Keratinocyte (primary cell): Measurements from ENCODE around the gene ODAD4. TPM values are rescaled to one million over a fixed set of nuclear protein-coding genes. Genes with fewer than 3 reads are reported as not detected.

Experiments
- DNase-seq: peaks from one replicate; pipeline ENCODE4 v3.0.0-alpha.2; 2011; ENCODE audit warnings: low read depth, missing footprints, low spot score
- FAIRE-seq: peaks from 2 replicates; lab custom pipeline; 2011; peaks lifted over from hg19 to GRCh38; lab: Jason Lieb, UNC
- H2AFZ ChIP-seq: 2 replicates; pipeline ENCODE4 v1.6.0; 2012; ENCODE audit warnings: low read length, control low read depth, inconsistent platforms; ENCODE audit not compliant: control insufficient read depth
- H3K27ac ChIP-seq: 2 replicates; pipeline ENCODE4 v1.5.1; 2011; ENCODE audit warnings: low read length; ENCODE audit not compliant: control insufficient read depth, insufficient read depth
- H3K27me3 ChIP-seq: 3 replicates; pipeline ENCODE4 v1.6.0; 2011; ENCODE audit warnings: low read length; ENCODE audit not compliant: control insufficient read depth, insufficient read depth; ENCODE audit errors: extremely low read depth
- H3K36me3 ChIP-seq, 2 experiments: 2 replicates in 1 of 2; 3 replicates in 1 of 2; pipeline ENCODE4 v1.5.1; 2011; ENCODE audit warnings: low read length in 2 of 2, mild to moderate bottlenecking in 1 of 2; ENCODE audit not compliant: control insufficient read depth in 2 of 2, insufficient read depth in 2 of 2; ENCODE audit errors: extremely low read depth in 1 of 2
- H3K4me1 ChIP-seq: 3 replicates; pipeline ENCODE4 v1.5.1; 2011; ENCODE audit warnings: low read length; ENCODE audit not compliant: control insufficient read depth, insufficient read depth; ENCODE audit errors: extremely low read depth
- H3K4me2 ChIP-seq: 3 replicates; pipeline ENCODE4 v1.6.0; 2011; ENCODE audit warnings: low read depth, low read length; ENCODE audit not compliant: control insufficient read depth, insufficient read depth; ENCODE audit errors: extremely low read depth
- H3K4me3 ChIP-seq, 3 experiments: fragments of 200-600 bp in 1 of 3; sonication (generic) in 1 of 3; 2 replicates in 2 of 3; 3 replicates in 1 of 3; pipeline ENCODE4 v1.5.1; 2011 to 2016; ENCODE audit warnings: low read length in 3 of 3, mild to moderate bottlenecking in 3 of 3, control low read depth in 2 of 3, inconsistent platforms in 1 of 3, low read depth in 1 of 3, mixed read lengths in 1 of 3, mixed run types in 1 of 3, moderate library complexity in 1 of 3; ENCODE audit not compliant: control insufficient read depth in 2 of 3, insufficient read depth in 2 of 3; ENCODE audit errors: extremely low read depth in 1 of 3
- H3K79me2 ChIP-seq: 2 replicates; pipeline ENCODE4 v1.6.0; 2012; ENCODE audit warnings: low read length; ENCODE audit not compliant: control insufficient read depth, insufficient read depth
- H3K9ac ChIP-seq: 3 replicates; pipeline ENCODE4 v1.6.0; 2011; ENCODE audit warnings: low read length; ENCODE audit not compliant: control insufficient read depth, insufficient read depth; ENCODE audit errors: extremely low read depth
- H3K9me1 ChIP-seq: 3 replicates; pipeline ENCODE4 v1.6.0; 2011; ENCODE audit warnings: low read length; ENCODE audit not compliant: control insufficient read depth, insufficient read depth; ENCODE audit errors: extremely low read depth
- H3K9me3 ChIP-seq: 2 replicates; pipeline ENCODE4 v1.5.1; 2012; ENCODE audit warnings: low read depth, low read length; ENCODE audit not compliant: control insufficient read depth
- H4K20me1 ChIP-seq: 3 replicates; pipeline ENCODE4 v1.6.0; 2011; ENCODE audit warnings: low read length; ENCODE audit not compliant: control insufficient read depth, insufficient read depth; ENCODE audit errors: extremely low read depth
- CTCF ChIP-seq, 3 experiments: IDR thresholded peaks in 1 of 3; conservative IDR thresholded peaks in 1 of 3; optimal IDR thresholded peaks in 1 of 3; 2 replicates in 2 of 3; 3 replicates in 1 of 3; pipeline versions ENCODE3 to v1.5.1; 2011; ENCODE audit warnings: low read length in 3 of 3, mild to moderate bottlenecking in 3 of 3, moderate library complexity in 2 of 3, control low read depth in 1 of 3, inconsistent platforms in 1 of 3; ENCODE audit not compliant: insufficient read depth in 2 of 3; ENCODE audit errors: extremely low read depth in 1 of 3
- EZH2 ChIP-seq: IDR thresholded peaks from one replicate; pipeline ENCODE4 v1.6.1; 2012; ENCODE audit warnings: inconsistent platforms, mild to moderate bottlenecking, low read length, moderate library complexity
- dilution Hi-C: fragments of 300-500 bp; cut with MboI; formaldehyde crosslinking; loops from one replicate; pipeline ENCODE4 v1.7.0; 2020; ENCODE audit warnings: low sequenced_read_pairs; ENCODE audit not compliant: extremely low pct_ligation_motif_present
- polyA plus RNA-seq, 5 experiments: library from polyadenylated mRNA; depleted of rRNA in 3 of 5; stranded (reverse) in 3 of 5; stranded (forward) in 1 of 5; unstranded in 1 of 5; fragments of >200 nt; gene quantifications; 1 replicate in 1 of 5; 2 replicates in 3 of 5; 3 replicates in 1 of 5; pipeline versions ENCODE4 v1.2.1 to v1.2.3, GENCODE V29; 2011 to 2012; ENCODE audit warnings: missing spikeins in 2 of 5, low read depth in 1 of 5, low replicate concordance in 1 of 5

Gene ODAD4
- polyA plus RNA-seq, 1 donor (not counting 4 experiments of a cell fraction or from before 2014, with no cell fraction given): 0.20 TPM

GRCh38 chr17:41885733-41886132 is 44.7 kb upstream of the ODAD4 start:
- no peak overlapping the region for H3K4me2 ChIP-seq
- H3K4me1 ChIP-seq: no peaks in the 10 kb centered on the region
- no peaks in the 10 kb centered on the region for H3K9me3 ChIP-seq
- no peak overlapping the region for H2AFZ ChIP-seq
- peaks cover 16% of the 10 kb centered on the region for H3K79me2 ChIP-seq
- no peak for DNase-seq
- TF ChIP-seq CTCF (optimal IDR thresholded peaks at IDR 0.05 in 1 of 3, IDR thresholded peaks at IDR 0.05 in 1 of 3, conservative IDR thresholded peaks at IDR 0.05 in 1 of 3; ENCODE audit: extremely low read depth in 1 of 3, insufficient read depth in 2 of 3, low read length in 3 of 3) (peak in 1 of 3 experiments; percentile 19), EZH2 (no peak)
- no peaks in the 10 kb centered on the region for H3K9me1 ChIP-seq
- H4K20me1 ChIP-seq: peaks cover 2% of the 10 kb centered on the region
- no peak for FAIRE-seq
- H3K4me3 ChIP-seq: no peak overlapping the region
- no peak overlapping the region for H3K9ac ChIP-seq
- H3K27ac ChIP-seq: no peak overlapping the region
- no peaks in the 10 kb centered on the region for H3K27me3 ChIP-seq
- dilution Hi-C loops: no loop called here
- peaks cover 64 to 71% of the 10 kb centered on the region in 2 experiments for H3K36me3 ChIP-seq

GRCh38 chr17:41888332-41888965 is 42.0 kb upstream of the ODAD4 start:
- H3K4me1 ChIP-seq: no peaks in the 10 kb centered on the region
- peaks cover 66 to 80% of the 10 kb centered on the region in 2 experiments for H3K36me3 ChIP-seq
- peaks cover 17% of the 10 kb centered on the region for H3K79me2 ChIP-seq

More at GRCh38 chr17:41888332-41888965, 42.0 kb upstream of the ODAD4 start:
- no peak overlapping the region for H3K9ac ChIP-seq
- H3K9me1 ChIP-seq: no peaks in the 10 kb centered on the region
- dilution Hi-C loops: no loop called here
- H2AFZ ChIP-seq: no peak overlapping the region
- no peak overlapping the region for H3K27ac ChIP-seq
- H4K20me1 ChIP-seq: peaks cover 9% of the 10 kb centered on the region
- DNase-seq (no peak), FAIRE-seq (no peak)
- no peak overlapping the region for H3K4me3 ChIP-seq
- no peaks in the 10 kb centered on the region for H3K9me3 ChIP-seq
- no peaks in the 10 kb centered on the region for H3K27me3 ChIP-seq
- H3K4me2 ChIP-seq: no peak overlapping the region
- no peak for TF ChIP-seq EZH2
- no peak for TF ChIP-seq CTCF (optimal IDR thresholded peaks at IDR 0.05 in 1 of 3, IDR thresholded peaks at IDR 0.05 in 1 of 3, conservative IDR thresholded peaks at IDR 0.05 in 1 of 3; ENCODE audit: extremely low read depth in 1 of 3, insufficient read depth in 2 of 3, low read length in 3 of 3)
